HG03159 (cell line): ENCODE results near the gene DHRS2.

Source experiments
- ATAC-seq: cut with Tn5 transposase; IDR thresholded peaks from one replicate; pipeline ENCODE4 v1.9.1; 2021; ENCODE audit warnings: mild to moderate bottlenecking, moderate library complexity; ENCODE audit not compliant: unreplicated experiment

Gene DHRS2

GRCh38 chr14:23645812-23646647 lies 9.9 kb downstream of the DHRS2 start:
- ATAC-seq = no peak

- no peak for ATAC-seq
Measured at GRCh38 chr14:23646648-23647549, 10.7 kb downstream of the DHRS2 start.

- ATAC-seq = no peak
Measured at GRCh38 chr14:23647619-23648018, 11.5 kb downstream of the DHRS2 start.

GRCh38 chr14:23648764-23649460 lies 12.7 kb downstream of the DHRS2 start:
- ATAC-seq = no peak

GRCh38 chr14:23650506-23650905 lies 14.3 kb downstream of the DHRS2 start:
- no peak for ATAC-seq

- no peak for ATAC-seq
Measured at GRCh38 chr14:23653051-23653450, 16.9 kb downstream of the DHRS2 start.

GRCh38 chr14:23654231-23654630 lies 18.1 kb downstream of the DHRS2 start:
- ATAC-seq = no peak

- ATAC-seq = no peak
Measured at GRCh38 chr14:23657959-23658470, 21.9 kb downstream of the DHRS2 start.

- no peak for ATAC-seq
Measured at GRCh38 chr14:23660290-23661226, 24.4 kb downstream of the DHRS2 start.

- no peak for ATAC-seq
Measured at GRCh38 chr14:23661542-23661941, 25.4 kb downstream of the DHRS2 start.

- no peak for ATAC-seq
Measured at GRCh38 chr14:23663127-23663526, 27.0 kb downstream of the DHRS2 start.

- no peak for ATAC-seq
Measured at GRCh38 chr14:23663711-23664110, 27.5 kb downstream of the DHRS2 start.

GRCh38 chr14:23664207-23664885 lies 28.2 kb downstream of the DHRS2 start:
- ATAC-seq = no peak

- ATAC-seq = no peak
Measured at GRCh38 chr14:23665302-23666016, 29.3 kb downstream of the DHRS2 start.

GRCh38 chr14:23667134-23667533 lies 31.0 kb downstream of the DHRS2 start:
- ATAC-seq = no peak

- no peak for ATAC-seq
Measured at GRCh38 chr14:23669441-23669840, 33.3 kb downstream of the DHRS2 start.

GRCh38 chr14:23670481-23670880 lies 34.3 kb downstream of the DHRS2 start:
- ATAC-seq = no peak

- no peak for ATAC-seq
Measured at GRCh38 chr14:23672200-23672599, 36.0 kb downstream of the DHRS2 start.

GRCh38 chr14:23675337-23675736 lies 39.2 kb downstream of the DHRS2 start:
- no peak for ATAC-seq
